K562 (cell line): ENCODE data around the gene RABGAP1. TPM values are rescaled to one million over a fixed set of nuclear protein-coding genes. Genes with fewer than 3 reads are reported as not detected.

Experiments used
- ATAC-seq: fragments of 200-7000 bp; cut with Tn5 transposase; 3 replicates; pipeline ENCODE4 v1.9.1; 2020; ENCODE audit warnings: moderate library complexity
- BruUV-seq: library from RNA; stranded (reverse); fragments of 400-500 nt; replicated peaks from 2 replicates; lab custom pipeline; 2021; lab: Mats Ljungman, UMichigan
- CTCF ChIA-PET: fragments of 300-600 bp; formaldehyde crosslinking; extraction: SDS; loops from one replicate; lab custom pipeline; 2021; ENCODE audit warnings: low intra/inter-chr PET ratio; lab: Yijun Ruan, JAX
- POLR2A ChIA-PET: fragments of 300-600, 350-650 bp; sonication (Branson Sonifier 250); formaldehyde crosslinking; extraction: SDS; loops from one replicate; lab custom pipeline; 2021; ENCODE audit warnings: antibody characterized with exemption, inconsistent platforms; lab: Yijun Ruan, JAX
- DNase-seq, 4 experiments: peaks; one replicate each; pipeline versions ENCODE4 v3.0.0 to v3.0.0-alpha.2; 2011 to 2018; ENCODE audit warnings: low spot score in 3 of 4, mixed read lengths in 3 of 4; ENCODE audit errors: extremely low read depth in 1 of 4
- FAIRE-seq: peaks from 2 replicates; lab custom pipeline; 2011; peaks lifted over from hg19 to GRCh38; lab: Jason Lieb, UNC
- H2AFZ ChIP-seq: 2 replicates; pipeline ENCODE4 v1.6.0; 2011; ENCODE audit warnings: low read depth, low read length, control low read depth, inconsistent platforms
- H3K27ac ChIP-seq: fragments of 200-600 bp; 3 replicates; pipeline ENCODE4 v1.8.0; 2011; ENCODE audit warnings: low read depth, mild to moderate bottlenecking, control low read depth, inconsistent platforms, low read length, moderate library complexity, mixed read lengths; ENCODE audit errors: extremely low read depth
- H3K27me3 ChIP-seq, 2 experiments: fragments of 300-600 bp in 1 of 2; 2 replicates in 1 of 2; 3 replicates in 1 of 2; pipeline versions ENCODE4 v1.6.0 to v1.8.0; 2011; ENCODE audit warnings: inconsistent platforms in 2 of 2, low read length in 2 of 2, mild to moderate bottlenecking in 1 of 2, mixed read lengths in 1 of 2, moderate library complexity in 1 of 2; ENCODE audit not compliant: control insufficient read depth in 2 of 2, insufficient read depth in 2 of 2
- H3K36me3 ChIP-seq: fragments of 300-600 bp; 3 replicates; pipeline ENCODE4 v1.8.0; 2011; ENCODE audit warnings: mild to moderate bottlenecking, low read length, inconsistent platforms; ENCODE audit not compliant: control insufficient read depth, insufficient read depth
- H3K4me1 ChIP-seq, 2 experiments: fragments of 200-600 bp in 1 of 2; replicated peaks in 1 of 2; 2 replicates in 1 of 2; 3 replicates in 1 of 2; pipeline versions ENCODE4 v1.5.1 to v1.8.0; 2011; ENCODE audit warnings: inconsistent platforms in 2 of 2, low read length in 2 of 2, mild to moderate bottlenecking in 1 of 2, mixed read lengths in 1 of 2, moderate library complexity in 1 of 2; ENCODE audit not compliant: control insufficient read depth in 2 of 2, insufficient read depth in 2 of 2
- H3K4me2 ChIP-seq: 2 replicates; pipeline ENCODE4 v1.6.1; 2011; ENCODE audit warnings: low read length, control low read depth, inconsistent platforms, mixed read lengths; ENCODE audit not compliant: insufficient read depth
- H3K4me3 ChIP-seq: fragments of 200-600 bp; sonication (generic), shearing (Covaris generic); 2 replicates; pipeline ENCODE4 v1.5.1; 2016; ENCODE audit warnings: control low read depth, inconsistent platforms
- H3K79me2 ChIP-seq: fragments of 200-600 bp; 3 replicates; pipeline ENCODE4 v1.8.0; 2011; ENCODE audit warnings: low read length, inconsistent platforms; ENCODE audit not compliant: control insufficient read depth, insufficient read depth
- H3K9ac ChIP-seq, 2 experiments: 2 replicates each; pipeline versions ENCODE4 v1.6.0 to v1.6.1; 2011; ENCODE audit warnings: low read depth in 2 of 2, low read length in 2 of 2, control low read depth in 1 of 2, inconsistent platforms in 1 of 2, mild to moderate bottlenecking in 1 of 2, mixed read lengths in 1 of 2; ENCODE audit not compliant: insufficient read depth in 1 of 2
- H3K9me1 ChIP-seq: one replicate; pipeline ENCODE4 v1.6.0; 2011; ENCODE audit warnings: inconsistent platforms, mild to moderate bottlenecking, low read length, moderate library complexity; ENCODE audit not compliant: control insufficient read depth, insufficient read depth
- H3K9me3 ChIP-seq: replicated peaks from 2 replicates; pipeline ENCODE4 v1.5.1; 2011; ENCODE audit warnings: low read depth, low read length, inconsistent platforms; ENCODE audit not compliant: control insufficient read depth, insufficient read depth
- H4K20me1 ChIP-seq: replicated peaks from 2 replicates; pipeline ENCODE4 v1.6.1; 2011; ENCODE audit warnings: low read length, inconsistent platforms, mixed read lengths; ENCODE audit not compliant: control insufficient read depth, insufficient read depth
- CC2D1A ChIP-seq: fragments of 450-650 bp; IDR thresholded peaks from 2 replicates; pipeline ENCODE4 v1.6.1; 2017; ENCODE audit warnings: mild to moderate bottlenecking
- KDM5B ChIP-seq: fragments of 200-600 bp; sonication (generic); IDR thresholded peaks from 2 replicates; pipeline ENCODE4 v1.6.1; 2012; ENCODE audit warnings: low read depth, mild to moderate bottlenecking, moderate library complexity, low read length, control low read depth, inconsistent platforms; ENCODE audit not compliant: insufficient replicate concordance
- SRSF7 ChIP-seq: fragments of 200-400 bp; formaldehyde crosslinking; optimal IDR thresholded peaks from 2 replicates; pipeline ENCODE3; 2017; ENCODE audit warnings: mild to moderate bottlenecking, low read depth, low read length
- WHSC1 ChIP-seq: IDR thresholded peaks from one replicate; pipeline ENCODE4 v1.6.1; 2012; ENCODE audit warnings: low read length, control low read depth, inconsistent platforms
- WGBS: fragments of 100-300 bp; shearing (Covaris generic); methylation state at CpG from one replicate; pipeline ENCODE4 v1.1.6; 2016; ENCODE audit warnings: low coverage, mixed read lengths; ENCODE audit not compliant: insufficient coverage; ENCODE audit errors: missing lambda C conversion rate; 5-methylcytosine and 5-hydroxymethylcytosine counted together
- in situ Hi-C: fragments of 300-500 bp; cut with MboI; formaldehyde crosslinking; loops from 4 replicates; pipeline ENCODE4 v1.15.0; 2018; ENCODE audit warnings: inconsistent platforms, mixed read lengths
- intact Hi-C: fragments of 100-400 bp; cut with micrococcal nuclease; formaldehyde crosslinking; loops from 2 replicates; pipeline ENCODE4 v1.14.2; 2022
- polyA plus RNA-seq, 8 experiments: library from polyadenylated mRNA; depleted of rRNA in 4 of 8; stranded (reverse) in 5 of 8; unstranded in 3 of 8; fragments of >200 nt; fragmentation: Nextera tagmentation in 2 of 8; fragmentation: Illumina TruSeq in 1 of 8; extraction: Ambion mirVana in 2 of 8; extraction: Trizol in 1 of 8; gene quantifications; 2 replicates each; pipeline versions ENCODE4 v1.2.1 to v1.2.3, GENCODE V29; 2011 to 2014; ENCODE audit warnings: inconsistent platforms in 1 of 8, missing spikeins in 1 of 8
- total RNA-seq, 7 experiments: library from RNA; depleted of rRNA in 6 of 7; stranded (reverse); fragments of >200 nt in 6 of 7; fragmentation: Illumina TruSeq in 2 of 7; extraction: Trizol in 2 of 7; gene quantifications; 2 replicates each; pipeline versions ENCODE4 v1.2.1 to v1.2.3, GENCODE V29; 2011 to 2021; ENCODE audit warnings: low replicate concordance in 1 of 7
- TF ChIP-seq, protein P1 (sequence below): fragments of 250-450 bp; sonication (Bioruptor Pico); IDR thresholded peaks from 2 replicates; pipeline ENCODE4 v1.8.0; 2022; ENCODE audit warnings: moderate library complexity, mild to moderate bottlenecking, inconsistent platforms
- TF ChIP-seq, protein P2 (sequence below): fragments of 450-650 bp; formaldehyde crosslinking; conservative IDR thresholded peaks from 2 replicates; pipeline ENCODE4 v1.4.0; 2022; ENCODE audit warnings: mild to moderate bottlenecking, missing genetic modification characterization

The RABGAP1 gene
- total and polyA plus RNA-seq, 9 of the 15 experiments (the other 6 are each of a cell fraction or from before 2014, with no cell fraction given): 1.5 to 22.7 (median 13.1) TPM

DNA sequence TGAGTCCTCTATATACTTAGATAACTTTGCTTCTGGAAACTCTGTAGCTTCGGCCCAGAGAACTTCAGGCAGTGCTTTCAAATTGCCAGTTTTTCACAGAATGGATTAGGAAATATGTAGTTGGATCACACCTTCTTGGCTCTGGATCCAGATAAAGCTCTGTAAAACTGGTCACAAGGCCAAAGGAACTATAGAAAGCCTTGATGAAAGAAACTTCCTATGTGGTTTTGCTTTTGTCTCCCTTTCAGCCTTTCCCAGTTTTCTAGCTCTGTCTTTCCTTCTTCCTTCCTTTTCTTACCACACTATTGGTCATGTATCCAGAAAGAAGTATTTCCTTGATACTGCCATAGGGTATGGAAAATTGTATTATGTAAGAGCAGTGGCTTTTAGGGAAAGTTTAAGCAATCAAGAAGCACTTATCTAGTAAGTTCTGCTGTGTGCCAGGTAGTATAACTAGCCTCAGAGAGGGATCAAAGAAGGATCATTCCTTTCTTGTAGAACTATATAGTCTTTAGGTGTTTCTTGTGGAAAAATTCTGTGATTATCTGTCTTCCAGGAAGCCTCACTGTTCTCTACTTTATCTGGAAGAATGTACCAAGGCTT, 98.9 kb downstream of the RABGAP1 start:
- BruUV-seq: no TSS peak
- Histone ChIP-seq H3K79me2 (no peaks in the 10 kb centered on the region), H2AFZ (no peak overlapping the region), H3K36me3 (peaks cover 2% of the 10 kb centered on the region; the same call in 2 of the 3 replicates), H3K4me2 (no peak overlapping the region), H4K20me1 (no peaks in the 10 kb centered on the region), H3K9me1 (no peaks in the 10 kb centered on the region), H3K9me3 (no peaks in the 10 kb centered on the region), H3K4me1 (no peaks in the 10 kb centered on the region), H3K4me3 (no peak overlapping the region), H3K9ac (no peak overlapping the region), H3K27ac (no peak overlapping the region), H3K27me3 (no peaks in the 10 kb centered on the region)
- ChIA-PET CTCF (no interaction called here), POLR2A (interaction anchor here (1.6 kb wide), 1 partner anchor 10 kb away, joined by 4 read pairs; no protein-coding TSS in a partner anchor)
- FAIRE-seq (no peak), DNase-seq (no peak), ATAC-seq (no peak)
- in situ Hi-C loops (no loop called here), intact Hi-C loops (no loop called here)
- WGBS: 74% methylated on average over 1 of the region's 1 CpG
- TF ChIP-seq SRSF7 (no peak), CC2D1A (no peak), WHSC1 (no peak), KDM5B (no peak)
- TF ChIP-seq, protein P1, sequence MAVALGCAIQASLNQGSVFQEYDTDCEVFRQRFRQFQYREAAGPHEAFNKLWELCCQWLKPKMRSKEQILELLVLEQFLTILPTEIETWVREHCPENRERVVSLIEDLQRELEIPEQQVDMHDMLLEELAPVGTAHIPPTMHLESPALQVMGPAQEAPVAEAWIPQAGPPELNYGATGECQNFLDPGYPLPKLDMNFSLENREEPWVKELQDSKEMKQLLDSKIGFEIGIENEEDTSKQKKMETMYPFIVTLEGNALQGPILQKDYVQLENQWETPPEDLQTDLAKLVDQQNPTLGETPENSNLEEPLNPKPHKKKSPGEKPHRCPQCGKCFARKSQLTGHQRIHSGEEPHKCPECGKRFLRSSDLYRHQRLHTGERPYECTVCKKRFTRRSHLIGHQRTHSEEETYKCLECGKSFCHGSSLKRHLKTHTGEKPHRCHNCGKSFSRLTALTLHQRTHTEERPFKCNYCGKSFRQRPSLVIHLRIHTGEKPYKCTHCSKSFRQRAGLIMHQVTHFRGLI (CRISPR knock-in tag): no peak
- TF ChIP-seq, protein P2, sequence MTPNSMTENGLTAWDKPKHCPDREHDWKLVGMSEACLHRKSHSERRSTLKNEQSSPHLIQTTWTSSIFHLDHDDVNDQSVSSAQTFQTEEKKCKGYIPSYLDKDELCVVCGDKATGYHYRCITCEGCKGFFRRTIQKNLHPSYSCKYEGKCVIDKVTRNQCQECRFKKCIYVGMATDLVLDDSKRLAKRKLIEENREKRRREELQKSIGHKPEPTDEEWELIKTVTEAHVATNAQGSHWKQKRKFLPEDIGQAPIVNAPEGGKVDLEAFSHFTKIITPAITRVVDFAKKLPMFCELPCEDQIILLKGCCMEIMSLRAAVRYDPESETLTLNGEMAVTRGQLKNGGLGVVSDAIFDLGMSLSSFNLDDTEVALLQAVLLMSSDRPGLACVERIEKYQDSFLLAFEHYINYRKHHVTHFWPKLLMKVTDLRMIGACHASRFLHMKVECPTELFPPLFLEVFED (CRISPR knock-in tag): no peak
